HepG2 (cell line): ENCODE measurements around the gene VPS13C. TPM values are rescaled to one million over a fixed set of nuclear protein-coding genes. Genes with fewer than 3 reads are reported as not detected.

Experiments
- ATAC-seq: fragments of 200-7000 bp; cut with Tn5 transposase; 3 replicates; pipeline ENCODE4 v1.9.1; 2020; ENCODE audit warnings: mild to moderate bottlenecking, moderate library complexity
- BruUV-seq: library from RNA; stranded (reverse); fragments of 400-500 nt; replicated peaks from 2 replicates; lab custom pipeline; 2021; lab: Mats Ljungman, UMichigan
- CTCF ChIA-PET: fragments of 300-600 bp; formaldehyde crosslinking; extraction: SDS; loops from one replicate; lab custom pipeline; 2021; ENCODE audit warnings: low total read pairs, inconsistent platforms, low intra/inter-chr PET ratio; lab: Yijun Ruan, JAX
- POLR2A ChIA-PET: fragments of 350-600 bp; sonication (Branson Sonifier 250); formaldehyde crosslinking; loops from one replicate; lab custom pipeline; 2020; ENCODE audit warnings: antibody characterized with exemption, inconsistent platforms; lab: Yijun Ruan, JAX
- DNase-seq: peaks from one replicate; pipeline ENCODE4 v3.0.0-alpha.2; 2015; ENCODE audit warnings: low spot score
- FAIRE-seq: peaks from 3 replicates; lab custom pipeline; 2011; peaks lifted over from hg19 to GRCh38; lab: Jason Lieb, UNC
- H2AFZ ChIP-seq: one replicate; pipeline ENCODE4 v1.6.1; 2011; ENCODE audit warnings: low read length, inconsistent platforms
- H3K27ac ChIP-seq: fragments of 300-600 bp; 3 replicates; pipeline ENCODE4 v1.8.0; 2011; ENCODE audit warnings: mixed run types, mild to moderate bottlenecking, mixed read lengths, low read length, inconsistent platforms; ENCODE audit not compliant: insufficient read depth; ENCODE audit errors: extremely low read length
- H3K27me3 ChIP-seq, 2 experiments: fragments of 200-600 bp in 1 of 2; 2 replicates in 1 of 2; 3 replicates in 1 of 2; pipeline versions ENCODE4 v1.6.0 to v1.8.0; 2011; ENCODE audit warnings: low read length in 2 of 2, mild to moderate bottlenecking in 2 of 2, moderate library complexity in 2 of 2, inconsistent platforms in 1 of 2; ENCODE audit not compliant: insufficient read depth in 2 of 2, control insufficient read depth in 1 of 2
- H3K36me3 ChIP-seq, 2 experiments: fragments of 200-600 bp in 1 of 2; replicated peaks in 1 of 2; 2 replicates in 1 of 2; 3 replicates in 1 of 2; pipeline versions ENCODE4 v1.5.1 to v1.8.0; 2011; ENCODE audit warnings: low read length in 2 of 2, inconsistent platforms in 1 of 2; ENCODE audit not compliant: insufficient read depth in 2 of 2, control insufficient read depth in 1 of 2
- H3K4me1 ChIP-seq: 2 replicates; pipeline ENCODE4 v1.5.1; 2012; ENCODE audit warnings: low read length, inconsistent platforms; ENCODE audit not compliant: insufficient read depth
- H3K4me2 ChIP-seq: 2 replicates; pipeline ENCODE4 v1.6.0; 2011; ENCODE audit warnings: low read depth, low read length, inconsistent platforms
- H3K4me3 ChIP-seq, 3 experiments: fragments of 200-600 bp in 1 of 3; sonication (generic), shearing (Covaris generic) in 1 of 3; replicated peaks in 1 of 3; 2 replicates each; pipeline ENCODE4 v1.5.1; 2011 to 2016; ENCODE audit warnings: low read length in 3 of 3, inconsistent platforms in 2 of 3, low read depth in 2 of 3, mild to moderate bottlenecking in 2 of 3, control low read depth in 1 of 3, mixed read lengths in 1 of 3; ENCODE audit not compliant: insufficient read depth in 1 of 3
- H3K79me2 ChIP-seq: one replicate; pipeline ENCODE4 v1.6.1; 2011; ENCODE audit warnings: low read length, inconsistent platforms; ENCODE audit not compliant: insufficient read depth
- H3K9ac ChIP-seq: 2 replicates; pipeline ENCODE4 v1.6.0; 2011; ENCODE audit warnings: mild to moderate bottlenecking, low read depth, low read length, inconsistent platforms; ENCODE audit not compliant: insufficient read depth
- H3K9me3 ChIP-seq: 2 replicates; pipeline ENCODE4 v1.5.1; 2012; ENCODE audit warnings: mild to moderate bottlenecking, low read length
- H4K20me1 ChIP-seq: 2 replicates; pipeline ENCODE4 v1.6.0; 2011; ENCODE audit warnings: inconsistent platforms, mild to moderate bottlenecking, low read length, moderate library complexity; ENCODE audit not compliant: insufficient read depth
- GMEB2 ChIP-seq: IDR thresholded peaks from 2 replicates; pipeline ENCODE4 v1.6.1; 2016; ENCODE audit warnings: missing biosample characterization, missing genetic modification reagents, low read depth
- MIXL1 ChIP-seq: IDR thresholded peaks from 2 replicates; pipeline ENCODE4 v1.6.1; 2016
- MLXIP ChIP-seq: sonication (generic); formaldehyde crosslinking; IDR thresholded peaks from 2 replicates; pipeline ENCODE4 v1.9.0; 2021; ENCODE audit warnings: missing genetic modification reagents, borderline replicate concordance
- PLRG1 ChIP-seq: fragments of 450-650 bp; conservative IDR thresholded peaks from 2 replicates; pipeline ENCODE4 v1.6.1; 2016
- ZNF18 ChIP-seq: sonication (generic); formaldehyde crosslinking; IDR thresholded peaks from 2 replicates; pipeline ENCODE4 v1.8.0; 2022; ENCODE audit warnings: mild to moderate bottlenecking, missing genetic modification reagents; ENCODE audit not compliant: insufficient replicate concordance
- WGBS: methylation state at CpG from one replicate; pipeline ENCODE4 v1.1.6; 2017; ENCODE audit warnings: low lambda C conversion rate; 5-methylcytosine and 5-hydroxymethylcytosine counted together
- in situ Hi-C: cut with HindIII; loops from 2 replicates; pipeline ENCODE4 v1.10.0; 2017; ENCODE audit warnings: low pct_unique_long_range_greater_than_20kb; ENCODE audit not compliant: extremely low pct_ligation_motif_present
- intact Hi-C: fragments of 100-400 bp; cut with micrococcal nuclease; formaldehyde crosslinking; loops from one replicate; pipeline ENCODE4 v1.10.0; 2022; ENCODE audit not compliant: unreplicated experiment
- polyA plus RNA-seq, 8 experiments: library from polyadenylated mRNA; depleted of rRNA in 3 of 8; stranded (reverse) in 7 of 8; unstranded in 1 of 8; fragments of >200 nt; fragmentation: Illumina TruSeq in 4 of 8; extraction: Trizol in 4 of 8; gene quantifications; 2 replicates each; pipeline versions ENCODE4 v1.2.1 to v1.2.3, GENCODE V29; 2011 to 2016; ENCODE audit warnings: low read depth in 4 of 8, missing spikeins in 1 of 8, mixed read lengths in 1 of 8; ENCODE audit not compliant: insufficient read depth in 1 of 8
- total RNA-seq, 5 experiments: library from RNA; depleted of rRNA; stranded (reverse); fragments of >200 nt; fragmentation: Illumina TruSeq; extraction: Trizol; gene quantifications; 2 replicates each; pipeline ENCODE4 v1.2.3, GENCODE V29; 2016; ENCODE audit warnings: low read depth in 1 of 5

VPS13C gene
- total and polyA plus RNA-seq, 2 of the 13 experiments (the other 11 are each of a cell fraction or from before 2014, with no cell fraction given), result 10.9 to 26.8 TPM

DNA sequence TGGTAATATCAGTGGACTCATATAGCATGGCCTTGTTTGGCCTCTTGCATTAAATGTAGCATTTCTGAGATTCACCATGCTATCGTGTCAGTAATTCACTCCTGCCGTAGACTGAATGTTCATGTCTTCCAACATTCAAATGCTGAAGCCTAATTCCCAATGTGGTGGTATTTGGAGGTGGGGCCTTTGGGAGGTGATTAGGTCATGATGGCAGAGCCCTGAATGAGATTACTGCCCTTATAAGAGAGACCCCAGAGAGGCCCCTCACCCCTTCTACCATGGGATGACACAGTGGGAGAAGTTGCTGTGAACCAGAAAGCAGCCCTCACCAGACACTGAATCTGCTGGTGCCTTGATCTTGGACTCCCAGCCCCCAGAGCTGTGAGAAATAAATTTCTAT lies 241.4 kb downstream of the VPS13C start:
- Histone ChIP-seq H3K27me3 (peaks cover 0 to 18% of the 10 kb centered on the region in 2 experiments; a peak in 3 of 5 replicates), H3K4me1 (no peaks in the 10 kb centered on the region), H3K79me2 (no peaks in the 10 kb centered on the region), H3K9ac (no peak overlapping the region), H3K4me2 (no peak overlapping the region), H3K4me3 (no peak overlapping the region), H3K27ac (no peak overlapping the region), H4K20me1 (no peaks in the 10 kb centered on the region), H3K36me3 (no peaks in the 10 kb centered on the region), H2AFZ (no peak overlapping the region), H3K9me3 (no peaks in the 10 kb centered on the region)
- DNase-seq, result no peak
- CTCF ChIA-PET, result no interaction called here
- in situ Hi-C loops (no loop called here), intact Hi-C loops (no loop called here)
- POLR2A ChIA-PET, result no interaction called here
- TF ChIP-seq MLXIP (CRISPR knock-in tag) (no peak), ZNF18 (CRISPR knock-in tag) (no peak), MIXL1 (no peak), PLRG1 (no peak), GMEB2 (CRISPR knock-in tag) (no peak)
- BruUV-seq, result no TSS peak
- FAIRE-seq, result no peak
- ATAC-seq, result no peak
- 65% methylated on average over 2 of the region's 2 CpGs for WGBS
